GM20431 (cell line): ENCODE results near the gene CCDC63.
"Not testable (repeated sequence)": the region's sequence is repeated elsewhere in the genome, so short reads cannot be mapped to it uniquely, and the experiment has no call there.

ENCODE experiments used
- in situ Hi-C: fragments of 300-500 bp; cut with MseI, MboI; formaldehyde crosslinking; loops from one replicate; pipeline ENCODE4 v1.15.0; 2020; ENCODE audit warnings: low sequenced_read_pairs; ENCODE audit not compliant: unreplicated experiment

CCDC63 gene

DNA sequence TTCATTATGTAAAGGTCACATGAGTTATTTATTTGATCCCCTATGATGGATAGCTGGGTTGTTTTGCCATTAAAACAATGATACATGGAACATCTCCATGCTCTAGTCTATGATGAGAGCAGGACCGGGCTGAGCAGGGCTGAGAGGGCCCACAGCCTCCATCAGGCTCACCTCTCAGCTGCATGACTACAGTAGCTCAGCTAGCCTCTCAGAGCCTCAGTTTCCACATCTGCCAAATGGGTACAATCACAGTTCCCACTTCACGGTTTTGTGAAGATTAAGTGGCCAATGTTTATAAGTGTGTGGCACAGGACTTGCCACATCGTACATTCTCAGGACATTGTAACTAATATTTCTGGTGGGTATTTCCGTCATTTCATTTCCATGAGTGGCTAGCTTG is 93.5 kb downstream of the CCDC63 start:
- in situ Hi-C loops, result no loop called here

- in situ Hi-C loops, result no loop called here
These were observed 94.1 kb downstream of the CCDC63 start for GRCh38 chr12:110940933-110941332.

DNA sequence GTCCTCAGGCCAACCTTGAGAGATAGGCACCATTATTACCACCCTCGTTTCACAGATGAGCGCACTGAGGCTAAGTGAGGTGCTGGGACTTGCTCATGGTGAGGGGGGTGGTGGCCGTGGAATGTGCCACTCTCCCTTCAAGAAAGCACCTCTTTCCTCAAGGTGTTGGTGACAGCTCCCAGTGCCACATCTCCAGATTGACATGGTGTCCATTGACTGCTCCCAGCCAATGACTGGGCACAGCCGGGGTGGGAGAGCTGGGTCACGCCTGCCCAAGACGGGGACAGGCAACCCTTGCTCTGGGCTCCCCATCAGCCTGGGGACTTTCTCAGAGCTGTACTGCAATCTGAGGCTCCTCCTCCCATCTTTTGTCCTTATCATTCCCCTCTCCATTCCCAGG is 94.6 kb downstream of the CCDC63 start:
- in situ Hi-C loops, result no loop called here

- in situ Hi-C loops, result no loop called here
These were observed 96.6 kb downstream of the CCDC63 start for GRCh38 chr12:110943373-110943772.

DNA sequence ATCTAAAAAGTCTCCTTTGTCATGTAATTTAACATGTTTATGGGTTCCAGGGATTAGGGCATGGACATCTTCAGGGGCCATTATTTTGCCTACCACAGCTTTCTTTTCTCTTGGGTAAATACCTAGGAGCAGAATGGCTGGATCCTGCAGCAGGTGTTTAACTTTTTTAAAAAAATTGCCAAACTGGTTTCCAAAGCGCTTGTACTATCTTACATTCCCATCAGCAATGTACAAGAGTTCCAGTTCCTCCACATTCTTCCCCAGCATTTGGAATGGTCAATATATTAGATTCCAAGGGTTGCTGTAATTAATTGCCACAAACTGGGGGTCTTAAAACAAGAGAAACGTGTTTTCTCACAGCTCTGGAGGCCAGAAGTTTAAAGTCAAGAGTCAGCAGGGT is 101.3 kb downstream of the CCDC63 start:
- in situ Hi-C loops, result no loop called here

- in situ Hi-C loops, result not testable (repeated sequence)
These were observed 103.7 kb downstream of the CCDC63 start for GRCh38 chr12:110950466-110950865.

GRCh38 chr12:110950867-110951266 is 104.1 kb downstream of the CCDC63 start:
- in situ Hi-C loops, result not testable (repeated sequence)
